ENCODE measurements around the gene GNL2.

DNA sequence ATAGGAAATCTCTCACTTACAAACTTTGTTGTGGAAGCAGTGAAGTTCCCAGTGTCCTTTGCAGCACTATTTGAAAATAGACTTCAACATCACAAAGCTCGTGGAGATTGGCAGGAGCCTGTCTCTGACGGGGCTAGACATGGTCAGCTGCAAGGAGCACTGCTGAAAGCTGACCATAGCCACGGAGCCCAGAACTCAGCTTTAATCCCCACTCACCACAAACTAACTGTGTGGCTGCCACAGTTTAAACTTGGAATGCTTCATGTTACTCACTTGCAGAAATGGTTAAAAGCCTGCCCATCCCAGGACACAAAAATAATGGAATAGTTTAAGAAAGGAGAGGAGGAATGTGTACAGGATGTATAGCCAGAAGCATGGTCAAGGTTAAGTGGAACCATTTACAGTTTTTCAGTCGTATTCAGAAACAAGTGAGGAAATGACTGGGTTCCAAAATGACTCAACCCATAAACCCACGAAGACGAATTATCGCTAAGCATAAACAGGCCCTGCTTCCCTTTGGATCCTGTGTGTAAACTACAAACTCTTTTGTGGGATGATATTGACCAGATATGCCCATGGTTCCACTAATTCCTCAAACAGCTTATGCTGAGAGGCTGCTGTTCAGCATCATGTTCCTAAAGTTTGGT lies 20.8 kb downstream of the GNL2 start:
- no peak for TF ChIP-seq SP1 (IDR thresholded peaks at IDR 0.05)
- TF ChIP-seq, protein P1, sequence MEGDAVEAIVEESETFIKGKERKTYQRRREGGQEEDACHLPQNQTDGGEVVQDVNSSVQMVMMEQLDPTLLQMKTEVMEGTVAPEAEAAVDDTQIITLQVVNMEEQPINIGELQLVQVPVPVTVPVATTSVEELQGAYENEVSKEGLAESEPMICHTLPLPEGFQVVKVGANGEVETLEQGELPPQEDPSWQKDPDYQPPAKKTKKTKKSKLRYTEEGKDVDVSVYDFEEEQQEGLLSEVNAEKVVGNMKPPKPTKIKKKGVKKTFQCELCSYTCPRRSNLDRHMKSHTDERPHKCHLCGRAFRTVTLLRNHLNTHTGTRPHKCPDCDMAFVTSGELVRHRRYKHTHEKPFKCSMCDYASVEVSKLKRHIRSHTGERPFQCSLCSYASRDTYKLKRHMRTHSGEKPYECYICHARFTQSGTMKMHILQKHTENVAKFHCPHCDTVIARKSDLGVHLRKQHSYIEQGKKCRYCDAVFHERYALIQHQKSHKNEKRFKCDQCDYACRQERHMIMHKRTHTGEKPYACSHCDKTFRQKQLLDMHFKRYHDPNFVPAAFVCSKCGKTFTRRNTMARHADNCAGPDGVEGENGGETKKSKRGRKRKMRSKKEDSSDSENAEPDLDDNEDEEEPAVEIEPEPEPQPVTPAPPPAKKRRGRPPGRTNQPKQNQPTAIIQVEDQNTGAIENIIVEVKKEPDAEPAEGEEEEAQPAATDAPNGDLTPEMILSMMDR (IDR thresholded peaks at IDR 0.05; ENCODE audit: low read depth, low read length, missing input control): no peak
- no peak for TF ChIP-seq EGR1 (IDR thresholded peaks at IDR 0.05; ENCODE audit: low read depth in 2 of 2)
- no peak for TF ChIP-seq RXRA (IDR thresholded peaks at IDR 0.05)
- TF ChIP-seq, protein P2, sequence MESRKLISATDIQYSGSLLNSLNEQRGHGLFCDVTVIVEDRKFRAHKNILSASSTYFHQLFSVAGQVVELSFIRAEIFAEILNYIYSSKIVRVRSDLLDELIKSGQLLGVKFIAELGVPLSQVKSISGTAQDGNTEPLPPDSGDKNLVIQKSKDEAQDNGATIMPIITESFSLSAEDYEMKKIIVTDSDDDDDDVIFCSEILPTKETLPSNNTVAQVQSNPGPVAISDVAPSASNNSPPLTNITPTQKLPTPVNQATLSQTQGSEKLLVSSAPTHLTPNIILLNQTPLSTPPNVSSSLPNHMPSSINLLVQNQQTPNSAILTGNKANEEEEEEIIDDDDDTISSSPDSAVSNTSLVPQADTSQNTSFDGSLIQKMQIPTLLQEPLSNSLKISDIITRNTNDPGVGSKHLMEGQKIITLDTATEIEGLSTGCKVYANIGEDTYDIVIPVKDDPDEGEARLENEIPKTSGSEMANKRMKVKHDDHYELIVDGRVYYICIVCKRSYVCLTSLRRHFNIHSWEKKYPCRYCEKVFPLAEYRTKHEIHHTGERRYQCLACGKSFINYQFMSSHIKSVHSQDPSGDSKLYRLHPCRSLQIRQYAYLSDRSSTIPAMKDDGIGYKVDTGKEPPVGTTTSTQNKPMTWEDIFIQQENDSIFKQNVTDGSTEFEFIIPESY (IDR thresholded peaks at IDR 0.05): no peak

Measured in liver (tissue), 3 donors.